Right lobe of liver (tissue), 6 donors: ENCODE measurements around the gene AKR1C8. TPM values are rescaled to one million over a fixed set of nuclear protein-coding genes. Genes with fewer than 3 reads are reported as not detected.
A peak's percentile ranks its signal among the peaks of the same experiment; 100 is the strongest.

Experiments
- ATAC-seq, 4 donors: fragments of 200-7000 bp; cut with Tn5 transposase; one replicate each; pipeline ENCODE4 v1.9.1; 2020; ENCODE audit warnings: mild to moderate bottlenecking in 4 of 4, moderate library complexity in 4 of 4
- DNase-seq, 3 donors: peaks; one replicate each; pipeline ENCODE4 v3.0.0-alpha.2; 2020
- H3K27ac ChIP-seq, 3 donors: fragments of 200-600 bp; one replicate each; pipeline ENCODE4 v1.8.0; 2022
- H3K27me3 ChIP-seq, 2 donors: fragments of 200-600 bp; one replicate each; pipeline ENCODE4 v1.8.0; 2022
- H3K36me3 ChIP-seq, 4 donors: fragments of 200-600 bp; sonication (generic) in 1 of 4; one replicate each; pipeline versions ENCODE4 v1.5.1 to v1.8.0; 2017 to 2022; ENCODE audit warnings: control low read depth in 1 of 4
- H3K4me1 ChIP-seq, 4 donors: fragments of 200-600 bp; sonication (generic) in 1 of 4; one replicate each; pipeline versions ENCODE4 v1.5.1 to v1.8.0; 2017 to 2022; ENCODE audit warnings: control low read depth in 1 of 4
- H3K4me3 ChIP-seq, 3 donors: fragments of 200-600 bp; one replicate each; pipeline ENCODE4 v1.8.0; 2022
- H3K9me3 ChIP-seq, 4 donors: fragments of 200-600 bp; sonication (generic) in 1 of 4; one replicate each; pipeline versions ENCODE4 v1.5.1 to v1.8.0; 2017 to 2022; ENCODE audit warnings: control low read depth in 1 of 4
- POLR2A ChIP-seq: fragments of 450-650 bp; IDR thresholded peaks from one replicate; pipeline ENCODE4 v1.6.1; 2017; ENCODE audit warnings: antibody characterized with exemption, mild to moderate bottlenecking
- WGBS: methylation state at CpG from one replicate; pipeline ENCODE4 v1.1.6; 2018; ENCODE audit warnings: low coverage, low lambda C conversion rate; ENCODE audit not compliant: insufficient coverage; ENCODE audit errors: missing lambda C conversion rate; 5-methylcytosine and 5-hydroxymethylcytosine counted together
- intact Hi-C, 2 donors: fragments of 100-400 bp; cut with DNase I; formaldehyde crosslinking; loops; one replicate each; pipeline versions ENCODE4 v1.11.2 to v1.14.1; 2022
- total RNA-seq, 6 experiments: library from RNA; depleted of rRNA in 2 of 6; stranded (reverse); fragments of >200 nt in 2 of 6; fragmentation: NEBNext Ultra II Directional in 3 of 6; extraction: Animal tissue kit (Norgen Biotek cat#: 25700) in 3 of 6; gene quantifications; one replicate each; pipeline versions ENCODE4 v1.1.0 to v1.2.4, GENCODE V29; 2016 to 2023
- TF ChIP-seq, protein P1 (sequence below), 4 donors: fragments of 200-600 bp in 3 of 4; fragments of 450-650 bp in 1 of 4; IDR thresholded peaks; one replicate each; pipeline versions ENCODE4 v1.5.1 to v1.8.0; 2016 to 2022; ENCODE audit warnings: antibody characterized with exemption in 4 of 4, mild to moderate bottlenecking in 2 of 4
- donor health status: DM: no; HTN: yes; CAD: no.
- donor health status: DM: no; HTN: no; CAD: no.
- donor health status: DM: no; HTN: no; CAD: no.
- donor health status: DM: no; HTN: yes; CAD: no.
- donor health status: DM: no; HTN: yes; CAD: no.

The AKR1C8 gene
- total RNA-seq, 6 experiments from 2014 or later, result 6.4 to 25.1 (median 12.5) TPM

DNA sequence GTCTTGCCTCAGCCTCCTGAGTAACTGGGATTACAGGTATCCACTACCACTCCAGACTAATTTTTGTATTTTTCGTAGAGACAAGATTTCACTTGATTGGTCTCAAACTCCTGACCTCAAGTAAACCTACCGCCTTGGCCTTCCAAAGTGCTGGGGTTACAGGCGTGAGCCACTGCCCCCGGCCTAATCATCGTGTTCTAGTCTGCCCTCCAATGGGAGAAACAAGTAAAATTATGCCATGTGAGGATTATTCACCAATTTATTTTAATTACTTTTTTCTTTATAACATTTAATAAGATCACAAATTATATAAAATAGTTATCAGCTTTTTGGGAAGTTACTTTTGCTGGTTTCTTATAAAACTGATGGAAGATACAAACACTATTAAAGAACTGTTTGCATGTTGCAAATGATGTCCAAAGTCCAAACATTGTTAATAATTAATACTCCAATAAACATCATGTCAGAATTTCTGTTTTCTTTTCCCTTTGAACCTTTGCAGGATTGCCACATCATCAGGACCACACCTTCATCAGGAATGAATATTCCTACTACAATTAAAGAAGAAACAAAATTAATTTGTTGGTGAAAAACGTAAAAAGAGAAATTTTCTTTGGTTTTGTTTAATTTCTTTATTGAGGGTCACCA is 10.9 kb upstream of the AKR1C8 start:
- TF ChIP-seq, protein P1, sequence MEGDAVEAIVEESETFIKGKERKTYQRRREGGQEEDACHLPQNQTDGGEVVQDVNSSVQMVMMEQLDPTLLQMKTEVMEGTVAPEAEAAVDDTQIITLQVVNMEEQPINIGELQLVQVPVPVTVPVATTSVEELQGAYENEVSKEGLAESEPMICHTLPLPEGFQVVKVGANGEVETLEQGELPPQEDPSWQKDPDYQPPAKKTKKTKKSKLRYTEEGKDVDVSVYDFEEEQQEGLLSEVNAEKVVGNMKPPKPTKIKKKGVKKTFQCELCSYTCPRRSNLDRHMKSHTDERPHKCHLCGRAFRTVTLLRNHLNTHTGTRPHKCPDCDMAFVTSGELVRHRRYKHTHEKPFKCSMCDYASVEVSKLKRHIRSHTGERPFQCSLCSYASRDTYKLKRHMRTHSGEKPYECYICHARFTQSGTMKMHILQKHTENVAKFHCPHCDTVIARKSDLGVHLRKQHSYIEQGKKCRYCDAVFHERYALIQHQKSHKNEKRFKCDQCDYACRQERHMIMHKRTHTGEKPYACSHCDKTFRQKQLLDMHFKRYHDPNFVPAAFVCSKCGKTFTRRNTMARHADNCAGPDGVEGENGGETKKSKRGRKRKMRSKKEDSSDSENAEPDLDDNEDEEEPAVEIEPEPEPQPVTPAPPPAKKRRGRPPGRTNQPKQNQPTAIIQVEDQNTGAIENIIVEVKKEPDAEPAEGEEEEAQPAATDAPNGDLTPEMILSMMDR (IDR thresholded peaks at IDR 0.05), result peak in 2 of 4 donors; percentile 23 to 32
- TF ChIP-seq POLR2A, result no peak
- no peaks in the 10 kb centered on the region for H3K36me3 ChIP-seq
- DNase-seq (peak in 1 of 3 donors; percentile 57), ATAC-seq (peak; percentile 43 to 69 (median 58))
- peak overlapping the region in 2 of 3 donors; percentile 44 to 62 for H3K4me3 ChIP-seq
- H3K27me3 ChIP-seq, result no peaks in the 10 kb centered on the region
- H3K27ac ChIP-seq, result peak overlapping the region; percentile 72 to 88 (median 75)
- 48% methylated on average over 6 of the region's 6 CpGs for WGBS
- peaks cover 0 to 20% (median 9%) of the 10 kb centered on the region in 4 donors for H3K4me1 ChIP-seq
- intact Hi-C loops, result no loop called here
- no peaks in the 10 kb centered on the region for H3K9me3 ChIP-seq

DNA sequence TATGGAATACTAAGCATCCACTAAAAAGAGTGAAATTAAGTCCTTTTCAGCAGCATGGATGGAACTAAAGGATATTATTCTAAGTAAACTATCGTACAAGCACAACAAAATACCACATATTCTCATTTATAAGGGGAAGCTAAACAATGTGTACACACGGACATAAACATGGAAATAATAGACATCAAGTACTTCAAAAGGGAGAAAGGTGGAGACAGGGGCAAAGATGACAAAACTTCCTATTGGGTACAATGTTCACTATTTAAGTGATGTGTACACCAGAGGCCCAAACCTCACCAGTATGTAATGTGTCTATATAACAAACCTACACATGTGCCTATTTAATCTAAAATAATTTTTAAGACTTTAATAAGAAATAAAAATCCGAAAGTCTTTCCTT is 9.5 kb upstream of the AKR1C8 start:
- H3K4me1 ChIP-seq, result peaks cover 0 to 18% (median 7%) of the 10 kb centered on the region in 4 donors
- no peak for DNase-seq
- TF ChIP-seq, protein P1 (IDR thresholded peaks at IDR 0.05), result no peak
- TF ChIP-seq POLR2A, result no peak
- H3K27me3 ChIP-seq, result no peaks in the 10 kb centered on the region
- no peaks in the 10 kb centered on the region for H3K36me3 ChIP-seq
- peak overlapping the region in 1 of 3 donors; percentile 88 for H3K27ac ChIP-seq
- 89% methylated on average over 3 of the region's 3 CpGs for WGBS
- H3K4me3 ChIP-seq, result no peak overlapping the region
- no peaks in the 10 kb centered on the region for H3K9me3 ChIP-seq
- ATAC-seq, result no peak
- intact Hi-C loops, result no loop called here

- H3K9me3 ChIP-seq, result no peaks in the 10 kb centered on the region
- H3K4me1 ChIP-seq, result peaks cover 0 to 27% (median 5%) of the 10 kb centered on the region in 4 donors
- no peaks in the 10 kb centered on the region for H3K27me3 ChIP-seq
- DNase-seq (peak; percentile 42 to 81 (median 68)), ATAC-seq (peak; percentile 79 to 93 (median 86))
- no peaks in the 10 kb centered on the region for H3K36me3 ChIP-seq
- intact Hi-C loops, result no loop called here
- peak overlapping the region; percentile 39 to 68 (median 61) for H3K27ac ChIP-seq
- TF ChIP-seq, protein P1 (IDR thresholded peaks at IDR 0.05), result no peak
- TF ChIP-seq POLR2A, result peak; percentile 23
- no peak overlapping the region for H3K4me3 ChIP-seq
- 37% methylated on average over 2 of the region's 2 CpGs for WGBS
Observed at GRCh38 chr10:5188358-5188757, 3.4 kb upstream of the AKR1C8 start.

- peaks cover 0 to 27% (median 5%) of the 10 kb centered on the region in 4 donors for H3K4me1 ChIP-seq
- 74% methylated on average over 5 of the region's 5 CpGs for WGBS
- H3K9me3 ChIP-seq, result no peaks in the 10 kb centered on the region
- H3K4me3 ChIP-seq, result no peak overlapping the region
- DNase-seq (no peak), ATAC-seq (no peak)
- peak overlapping the region; percentile 39 to 68 (median 61) for H3K27ac ChIP-seq
- no peaks in the 10 kb centered on the region for H3K27me3 ChIP-seq
- H3K36me3 ChIP-seq, result no peaks in the 10 kb centered on the region
- TF ChIP-seq, protein P1 (IDR thresholded peaks at IDR 0.05), result no peak
- no peak for TF ChIP-seq POLR2A
- intact Hi-C loops, result no loop called here
Observed at GRCh38 chr10:5187867-5188266, 2.9 kb upstream of the AKR1C8 start.
